Activated CD4-positive, alpha-beta T cell treated with anti-CD3 and anti-CD28 coated beads, Interleukin-2, amount 50 U/mL, for 1 hour (primary cell): ENCODE measurements around the gene DCLK1.

Experiments used
- DNase-seq: peaks from one replicate; pipeline ENCODE4 v3.0.0-alpha.2; 2020

DCLK1 gene

GRCh38 chr13:35817642-35818607 lies 313.3 kb downstream of the DCLK1 start:
- no peak for DNase-seq

- no peak for DNase-seq
These were observed 316.6 kb downstream of the DCLK1 start for GRCh38 chr13:35814605-35815011.

- no peak for DNase-seq
These were observed 318.4 kb downstream of the DCLK1 start for GRCh38 chr13:35812736-35813135.

- DNase-seq: no peak
These were observed 320.9 kb downstream of the DCLK1 start for GRCh38 chr13:35810321-35810720.

GRCh38 chr13:35808846-35809245 lies 322.3 kb downstream of the DCLK1 start:
- DNase-seq: no peak

GRCh38 chr13:35804901-35805300 lies 326.3 kb downstream of the DCLK1 start:
- no peak for DNase-seq

- no peak for DNase-seq
These were observed 333.2 kb downstream of the DCLK1 start for GRCh38 chr13:35797991-35798390.

GRCh38 chr13:35797244-35797643 lies 333.9 kb downstream of the DCLK1 start:
- no peak for DNase-seq

GRCh38 chr13:35796623-35797022 lies 334.6 kb downstream of the DCLK1 start:
- no peak for DNase-seq

GRCh38 chr13:35794734-35795389 lies 336.3 kb downstream of the DCLK1 start:
- no peak for DNase-seq

GRCh38 chr13:35793823-35794222 lies 337.4 kb downstream of the DCLK1 start:
- DNase-seq: no peak

- no peak for DNase-seq
These were observed 338.3 kb downstream of the DCLK1 start for GRCh38 chr13:35792911-35793310.

- no peak for DNase-seq
These were observed 339.2 kb downstream of the DCLK1 start for GRCh38 chr13:35792021-35792420.

GRCh38 chr13:35791184-35791851 lies 339.9 kb downstream of the DCLK1 start:
- DNase-seq: no peak

GRCh38 chr13:35789335-35790165 lies 341.6 kb downstream of the DCLK1 start:
- no peak for DNase-seq

- no peak for DNase-seq
These were observed 343.2 kb downstream of the DCLK1 start for GRCh38 chr13:35787937-35788336.

- DNase-seq: no peak
These were observed 345.4 kb downstream of the DCLK1 start for GRCh38 chr13:35785576-35786303.

- no peak for DNase-seq
These were observed 346.8 kb downstream of the DCLK1 start for GRCh38 chr13:35784286-35784951.

- DNase-seq: no peak
These were observed 348.4 kb downstream of the DCLK1 start for GRCh38 chr13:35782793-35783192.

GRCh38 chr13:35781036-35782000 lies 349.9 kb downstream of the DCLK1 start:
- no peak for DNase-seq
